Adipocyte (in vitro differentiated cells): ENCODE results near the gene CHCHD6.

ENCODE experiments used
- DNase-seq: peaks from one replicate; pipeline ENCODE4 v3.0.0-alpha.2; 2015; ENCODE audit warnings: low read depth
- H3K27me3 ChIP-seq: replicated peaks from 2 replicates; pipeline ENCODE4 v1.7.0; 2013; ENCODE audit warnings: mild to moderate bottlenecking, low read length, moderate library complexity; ENCODE audit not compliant: control insufficient read depth, insufficient read depth
- H3K36me3 ChIP-seq: 2 replicates; pipeline ENCODE4 v1.7.0; 2013; ENCODE audit warnings: low read length, mild to moderate bottlenecking, moderate library complexity; ENCODE audit not compliant: control insufficient read depth, insufficient read depth, severe bottlenecking
- H3K4me1 ChIP-seq: 2 replicates; pipeline ENCODE4 v1.7.0; 2013; ENCODE audit warnings: mild to moderate bottlenecking, low read length, moderate library complexity; ENCODE audit not compliant: control insufficient read depth, insufficient read depth
- H3K4me3 ChIP-seq: 2 replicates; pipeline ENCODE4 v1.7.0; 2013; ENCODE audit warnings: mild to moderate bottlenecking, low read length, moderate library complexity
- H3K9ac ChIP-seq: 2 replicates; pipeline ENCODE4 v1.7.0; 2013; ENCODE audit warnings: mild to moderate bottlenecking, low read length, moderate library complexity
- H3K9me3 ChIP-seq: 2 replicates; pipeline ENCODE4 v1.7.0; 2013; ENCODE audit warnings: mild to moderate bottlenecking, low read length, moderate library complexity; ENCODE audit not compliant: control insufficient read depth

The CHCHD6 gene

DNA sequence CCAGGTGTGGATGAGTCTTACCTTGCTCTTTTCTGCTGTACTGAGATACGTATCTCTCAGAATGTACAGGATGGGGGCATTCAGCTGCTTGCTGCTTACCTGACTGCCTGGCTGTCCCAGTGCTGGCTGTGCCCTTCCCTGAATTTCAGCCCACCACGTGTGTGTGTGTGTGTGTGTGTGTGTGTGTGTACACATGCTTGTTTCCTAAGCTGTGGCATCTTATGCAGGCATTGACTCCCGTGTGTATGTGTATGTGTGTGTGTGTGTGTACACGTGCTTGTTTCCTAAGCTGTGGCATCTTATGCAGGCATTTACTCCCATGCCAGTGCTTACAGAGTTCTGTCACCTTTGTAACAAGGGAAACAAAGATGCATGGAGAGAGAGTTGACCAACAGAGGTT, 218.4 kb downstream of the CHCHD6 start:
- no peaks in the 10 kb centered on the region for H3K27me3 ChIP-seq

DNA sequence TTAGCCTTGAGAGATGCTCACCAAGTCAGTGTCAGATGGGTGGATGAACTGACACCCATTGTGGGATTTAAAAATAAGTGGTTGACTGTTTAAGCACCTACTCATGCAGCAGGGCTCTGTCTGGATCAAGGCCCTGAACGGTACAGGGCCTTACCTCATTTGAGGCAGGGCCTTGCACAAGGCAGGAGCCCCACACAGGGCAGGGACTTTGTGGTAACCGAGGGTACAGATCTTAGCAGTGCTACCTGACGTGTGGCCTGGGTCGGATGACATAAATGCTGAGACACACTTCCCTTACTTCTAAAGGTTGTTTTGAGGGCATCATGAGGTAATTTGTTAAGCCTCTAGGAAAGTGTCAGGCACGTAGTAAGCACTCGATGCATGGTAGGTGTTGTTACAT, 219.4 kb downstream of the CHCHD6 start:
- Histone ChIP-seq H3K4me3 (no peak overlapping the region), H3K4me1 (peaks cover 38% of the 10 kb centered on the region), H3K9me3 (no peaks in the 10 kb centered on the region), H3K36me3 (no peaks in the 10 kb centered on the region), H3K27me3 (no peaks in the 10 kb centered on the region), H3K9ac (no peak overlapping the region)
- no peak for DNase-seq

More for the DNA sequence above, 218.4 kb downstream of the CHCHD6 start:
- peaks cover 32% of the 10 kb centered on the region for H3K4me1 ChIP-seq
- no peaks in the 10 kb centered on the region for H3K9me3 ChIP-seq
- no peaks in the 10 kb centered on the region for H3K36me3 ChIP-seq
- DNase-seq: no peak
- H3K9ac ChIP-seq: no peak overlapping the region
- no peak overlapping the region for H3K4me3 ChIP-seq

GRCh38 chr3:126923895-126924294, 219.9 kb downstream of the CHCHD6 start:
- peaks cover 38% of the 10 kb centered on the region for H3K4me1 ChIP-seq
- no peak overlapping the region for H3K4me3 ChIP-seq
- no peak for DNase-seq
- H3K27me3 ChIP-seq: no peaks in the 10 kb centered on the region
- H3K9me3 ChIP-seq: no peaks in the 10 kb centered on the region
- H3K36me3 ChIP-seq: no peaks in the 10 kb centered on the region
- no peak overlapping the region for H3K9ac ChIP-seq

GRCh38 chr3:126924458-126924857, 220.4 kb downstream of the CHCHD6 start:
- Histone ChIP-seq H3K4me3 (no peak overlapping the region), H3K9ac (no peak overlapping the region), H3K4me1 (peaks cover 38% of the 10 kb centered on the region), H3K36me3 (no peaks in the 10 kb centered on the region), H3K9me3 (no peaks in the 10 kb centered on the region), H3K27me3 (no peaks in the 10 kb centered on the region)
- DNase-seq: no peak

GRCh38 chr3:126925411-126926171, 221.6 kb downstream of the CHCHD6 start:
- H3K4me3 ChIP-seq: no peak overlapping the region

GRCh38 chr3:126926684-126927400, 222.8 kb downstream of the CHCHD6 start:
- H3K9me3 ChIP-seq: no peaks in the 10 kb centered on the region
- peak overlapping the region; percentile 22 for H3K4me3 ChIP-seq
- no peaks in the 10 kb centered on the region for H3K27me3 ChIP-seq
- peak overlapping the region; percentile 54 for H3K9ac ChIP-seq
- peak; percentile 88 for DNase-seq
- no peaks in the 10 kb centered on the region for H3K36me3 ChIP-seq
- peaks cover 38% of the 10 kb centered on the region for H3K4me1 ChIP-seq

More at GRCh38 chr3:126925411-126926171, 221.6 kb downstream of the CHCHD6 start:
- Histone ChIP-seq H3K36me3 (no peaks in the 10 kb centered on the region), H3K27me3 (no peaks in the 10 kb centered on the region), H3K4me1 (peaks cover 38% of the 10 kb centered on the region), H3K9ac (no peak overlapping the region), H3K9me3 (no peaks in the 10 kb centered on the region)
- no peak for DNase-seq

DNA sequence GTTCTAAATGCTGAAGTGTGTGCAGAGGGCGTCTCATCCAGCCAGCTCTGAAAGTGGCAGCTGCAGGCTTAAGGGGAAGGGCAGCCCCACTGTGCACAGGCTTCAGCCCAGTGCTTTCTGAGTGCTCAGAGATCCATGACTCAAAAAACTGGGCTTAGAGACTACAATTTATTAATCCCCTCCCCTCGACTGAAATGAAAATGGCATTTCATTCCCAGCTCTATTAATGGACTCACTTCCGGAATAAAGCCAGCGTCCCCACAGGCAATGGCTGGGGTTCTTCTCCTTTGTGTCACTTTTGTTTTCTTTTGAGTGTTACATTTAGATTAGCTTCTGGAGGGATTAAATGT, 223.3 kb downstream of the CHCHD6 start:
- Histone ChIP-seq H3K4me1 (peaks cover 43% of the 10 kb centered on the region), H3K9me3 (no peaks in the 10 kb centered on the region), H3K9ac (peak overlapping the region; percentile 54), H3K36me3 (no peaks in the 10 kb centered on the region), H3K4me3 (peak overlapping the region; percentile 22), H3K27me3 (no peaks in the 10 kb centered on the region)
- no peak for DNase-seq

- DNase-seq: peak; percentile 16
- H3K9me3 ChIP-seq: no peaks in the 10 kb centered on the region
- H3K27me3 ChIP-seq: no peaks in the 10 kb centered on the region
- H3K9ac ChIP-seq: no peak overlapping the region
- H3K4me1 ChIP-seq: peaks cover 46% of the 10 kb centered on the region
- no peaks in the 10 kb centered on the region for H3K36me3 ChIP-seq
- no peak overlapping the region for H3K4me3 ChIP-seq
These were observed 223.8 kb downstream of the CHCHD6 start for GRCh38 chr3:126927846-126928245.

DNA sequence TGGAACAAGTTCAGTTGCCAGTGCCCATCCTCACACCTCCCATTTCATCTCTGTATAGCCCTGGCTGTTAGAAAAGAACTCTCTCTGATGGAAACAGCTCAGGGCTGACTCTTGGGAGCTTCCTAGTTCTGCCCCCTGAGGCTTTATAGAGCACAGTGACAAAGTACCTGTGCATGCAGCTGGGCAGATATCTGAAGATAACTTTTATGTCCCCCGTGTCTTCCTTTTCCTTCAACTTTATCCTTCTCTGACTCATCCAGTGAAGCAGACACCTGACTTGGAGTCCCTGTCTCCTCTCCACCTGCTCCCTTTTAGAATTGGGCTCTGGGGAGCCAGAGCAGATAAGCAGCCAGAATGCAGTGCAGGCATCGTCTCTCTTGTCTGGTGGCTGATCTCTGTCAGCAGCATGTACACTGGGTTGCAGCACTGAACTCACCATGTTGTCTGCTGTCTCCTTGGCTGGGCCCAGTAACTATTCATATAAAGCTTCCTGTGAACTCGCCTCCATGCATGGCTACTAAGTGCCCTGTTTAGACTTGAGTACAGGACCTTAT, 225.0 kb downstream of the CHCHD6 start:
- peaks cover 46% of the 10 kb centered on the region for H3K4me1 ChIP-seq
- H3K36me3 ChIP-seq: no peaks in the 10 kb centered on the region
- no peak overlapping the region for H3K9ac ChIP-seq
- no peaks in the 10 kb centered on the region for H3K9me3 ChIP-seq
- DNase-seq: no peak
- no peak overlapping the region for H3K4me3 ChIP-seq
- H3K27me3 ChIP-seq: no peaks in the 10 kb centered on the region

DNA sequence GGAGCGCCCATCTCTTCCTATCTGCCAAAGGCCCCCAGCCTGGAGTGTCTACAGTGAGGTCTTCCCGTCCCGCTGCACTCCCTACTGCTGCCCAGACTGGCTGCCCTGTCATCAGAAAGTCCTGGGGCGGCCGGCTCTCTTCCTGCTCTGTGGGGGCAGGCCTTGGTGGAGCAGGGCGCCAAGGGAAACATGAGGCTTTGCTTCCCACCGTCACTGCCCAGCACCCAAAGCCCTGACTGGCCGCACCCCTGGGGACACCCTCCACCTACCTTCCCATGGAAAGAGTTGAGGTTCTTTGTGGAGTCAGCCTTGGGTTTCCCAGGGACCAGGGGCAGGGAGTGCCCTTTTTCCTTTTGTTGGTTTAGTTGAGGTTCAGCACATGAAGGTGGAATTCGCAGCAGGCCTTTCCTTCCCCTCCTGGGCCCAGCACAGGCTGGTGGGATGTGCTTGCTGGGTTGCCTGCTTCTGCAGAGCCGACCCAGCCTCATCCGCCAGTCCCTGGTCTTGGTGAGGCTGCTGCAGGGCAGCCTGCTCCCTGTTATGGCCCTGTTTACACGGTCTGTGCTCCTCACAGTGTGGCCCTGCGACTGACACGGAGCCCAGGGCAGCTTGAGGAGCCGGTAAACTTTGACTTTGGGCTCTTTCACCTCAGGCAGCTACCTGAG, 227.0 kb downstream of the CHCHD6 start:
- H3K4me3 ChIP-seq: no peak overlapping the region
- H3K4me1 ChIP-seq: peaks cover 27% of the 10 kb centered on the region
- H3K27me3 ChIP-seq: no peaks in the 10 kb centered on the region
- no peaks in the 10 kb centered on the region for H3K36me3 ChIP-seq
- DNase-seq: no peak
- H3K9ac ChIP-seq: no peak overlapping the region
- H3K9me3 ChIP-seq: no peaks in the 10 kb centered on the region

- no peaks in the 10 kb centered on the region for H3K36me3 ChIP-seq
- H3K9me3 ChIP-seq: no peaks in the 10 kb centered on the region
- DNase-seq: no peak
- no peaks in the 10 kb centered on the region for H3K27me3 ChIP-seq
- no peak overlapping the region for H3K4me3 ChIP-seq
- H3K9ac ChIP-seq: no peak overlapping the region
- H3K4me1 ChIP-seq: peaks cover 20% of the 10 kb centered on the region
These were observed 227.8 kb downstream of the CHCHD6 start for GRCh38 chr3:126931806-126932187.
